DND-41 (cell line): ENCODE measurements around the gene RNF10.
A peak's percentile ranks its signal among the peaks of the same experiment; 100 is the strongest.

Source experiments
- ATAC-seq: fragments of 200-7000 bp; cut with Tn5 transposase; 3 replicates; pipeline ENCODE4 v1.9.1; 2021; ENCODE audit warnings: low read depth; ENCODE audit not compliant: insufficient read depth
- DNase-seq: peaks from one replicate; pipeline ENCODE4 v3.0.0-alpha.2; 2020
- H2AFZ ChIP-seq: 2 replicates; pipeline ENCODE4 v1.6.0; 2012; ENCODE audit warnings: low read depth, low read length
- H3K27ac ChIP-seq: 2 replicates; pipeline ENCODE4 v1.5.1; 2012; ENCODE audit warnings: low read length, inconsistent platforms
- H3K27me3 ChIP-seq: fragments of 200-600 bp; sonication (generic); 2 replicates; pipeline ENCODE4 v1.6.0; 2012; ENCODE audit warnings: low read length, mild to moderate bottlenecking, inconsistent platforms; ENCODE audit not compliant: insufficient read depth, poor library complexity
- H3K36me3 ChIP-seq: 2 replicates; pipeline ENCODE4 v1.5.1; 2012; ENCODE audit warnings: low read length, inconsistent platforms; ENCODE audit not compliant: insufficient read depth
- H3K4me1 ChIP-seq: 2 replicates; pipeline ENCODE4 v1.5.1; 2012; ENCODE audit warnings: mild to moderate bottlenecking, low read length; ENCODE audit not compliant: insufficient read depth
- H3K4me2 ChIP-seq: 2 replicates; pipeline ENCODE4 v1.6.0; 2012; ENCODE audit warnings: mild to moderate bottlenecking, moderate library complexity, low read length, inconsistent platforms; ENCODE audit not compliant: insufficient read depth
- H3K4me3 ChIP-seq, 2 experiments: fragments of 200-600 bp in 1 of 2; shearing (Covaris generic) in 1 of 2; 2 replicates each; pipeline ENCODE4 v1.5.1; 2012 to 2016; ENCODE audit warnings: inconsistent platforms in 2 of 2, low read length in 2 of 2, mild to moderate bottlenecking in 2 of 2, low read depth in 1 of 2, moderate library complexity in 1 of 2
- H3K79me2 ChIP-seq: 2 replicates; pipeline ENCODE4 v1.6.0; 2012; ENCODE audit warnings: low read length, inconsistent platforms; ENCODE audit not compliant: insufficient read depth
- H3K9ac ChIP-seq: 2 replicates; pipeline ENCODE4 v1.6.0; 2012; ENCODE audit warnings: low read depth, mild to moderate bottlenecking, inconsistent platforms, low read length, moderate library complexity
- H3K9me3 ChIP-seq: 2 replicates; pipeline ENCODE4 v1.5.1; 2012; ENCODE audit warnings: low read length, moderate library complexity, mild to moderate bottlenecking, inconsistent platforms; ENCODE audit not compliant: insufficient read depth, severe bottlenecking
- H4K20me1 ChIP-seq: 2 replicates; pipeline ENCODE4 v1.6.0; 2012; ENCODE audit warnings: low read length; ENCODE audit not compliant: insufficient read depth
- EZH2 ChIP-seq: IDR thresholded peaks from 3 replicates; pipeline ENCODE4 v1.6.1; 2012; ENCODE audit warnings: borderline replicate concordance, low read depth, mild to moderate bottlenecking, moderate library complexity, low read length, inconsistent platforms; ENCODE audit not compliant: severe bottlenecking
- TF ChIP-seq, protein P1 (sequence below): IDR thresholded peaks from 2 replicates; pipeline ENCODE4 v1.5.1; 2012; ENCODE audit warnings: borderline replicate concordance, low read length, moderate library complexity, mild to moderate bottlenecking; ENCODE audit not compliant: poor library complexity, severe bottlenecking; ENCODE audit errors: extremely low read depth

Gene RNF10

GRCh38 chr12:120495186-120495730, 38.9 kb upstream of the RNF10 start:
- H3K4me3 ChIP-seq: peak overlapping the region; percentile 89 to 90; a peak in 3 of 4 replicates
- peaks cover 25% of the 10 kb centered on the region for H3K4me1 ChIP-seq
- H3K9me3 ChIP-seq: no peaks in the 10 kb centered on the region
- peak overlapping the region; percentile 89 for H3K4me2 ChIP-seq
- H3K27ac ChIP-seq: peak overlapping the region; percentile 60
- H3K9ac ChIP-seq: peak overlapping the region; percentile 46
- peaks cover 37% of the 10 kb centered on the region for H3K79me2 ChIP-seq
- peak; percentile 2 for ATAC-seq
- no peak for DNase-seq
- H3K27me3 ChIP-seq: no peaks in the 10 kb centered on the region
- H4K20me1 ChIP-seq: peaks cover 25% of the 10 kb centered on the region
- H2AFZ ChIP-seq: peak overlapping the region; percentile 65
- TF ChIP-seq EZH2: no peak
- TF ChIP-seq, protein P1, sequence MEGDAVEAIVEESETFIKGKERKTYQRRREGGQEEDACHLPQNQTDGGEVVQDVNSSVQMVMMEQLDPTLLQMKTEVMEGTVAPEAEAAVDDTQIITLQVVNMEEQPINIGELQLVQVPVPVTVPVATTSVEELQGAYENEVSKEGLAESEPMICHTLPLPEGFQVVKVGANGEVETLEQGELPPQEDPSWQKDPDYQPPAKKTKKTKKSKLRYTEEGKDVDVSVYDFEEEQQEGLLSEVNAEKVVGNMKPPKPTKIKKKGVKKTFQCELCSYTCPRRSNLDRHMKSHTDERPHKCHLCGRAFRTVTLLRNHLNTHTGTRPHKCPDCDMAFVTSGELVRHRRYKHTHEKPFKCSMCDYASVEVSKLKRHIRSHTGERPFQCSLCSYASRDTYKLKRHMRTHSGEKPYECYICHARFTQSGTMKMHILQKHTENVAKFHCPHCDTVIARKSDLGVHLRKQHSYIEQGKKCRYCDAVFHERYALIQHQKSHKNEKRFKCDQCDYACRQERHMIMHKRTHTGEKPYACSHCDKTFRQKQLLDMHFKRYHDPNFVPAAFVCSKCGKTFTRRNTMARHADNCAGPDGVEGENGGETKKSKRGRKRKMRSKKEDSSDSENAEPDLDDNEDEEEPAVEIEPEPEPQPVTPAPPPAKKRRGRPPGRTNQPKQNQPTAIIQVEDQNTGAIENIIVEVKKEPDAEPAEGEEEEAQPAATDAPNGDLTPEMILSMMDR: no peak
- H3K36me3 ChIP-seq: peaks cover 26% of the 10 kb centered on the region

- Histone ChIP-seq H3K79me2 (peaks cover 37% of the 10 kb centered on the region), H3K4me1 (peaks cover 25% of the 10 kb centered on the region), H3K9ac (peak within 1 kb of the TSS; percentile 62), H3K9me3 (no peaks in the 10 kb centered on the region), H2AFZ (peak within 1 kb of the TSS; percentile 67), H3K27me3 (no peaks in the 10 kb centered on the region), H3K27ac (peak within 1 kb of the TSS; percentile 66), H4K20me1 (peaks cover 25% of the 10 kb centered on the region), H3K36me3 (peaks cover 32% of the 10 kb centered on the region), H3K4me2 (peak within 1 kb of the TSS; percentile 89), H3K4me3 (peak within 1 kb of the TSS; percentile 89 to 90)
- ATAC-seq: peak; percentile 93
- no peak for TF ChIP-seq EZH2
- TF ChIP-seq, protein P1: no peak
- DNase-seq: peak; percentile 98
Measured at GRCh38 chr12:120495731-120496412, 38.3 kb upstream of the RNF10 start, which contains the start of gene DYNLL1. DYNLL1 (plus strand) TSS chr12:120496113; CDS start chr12:120496422, 309 bp downstream.

DNA sequence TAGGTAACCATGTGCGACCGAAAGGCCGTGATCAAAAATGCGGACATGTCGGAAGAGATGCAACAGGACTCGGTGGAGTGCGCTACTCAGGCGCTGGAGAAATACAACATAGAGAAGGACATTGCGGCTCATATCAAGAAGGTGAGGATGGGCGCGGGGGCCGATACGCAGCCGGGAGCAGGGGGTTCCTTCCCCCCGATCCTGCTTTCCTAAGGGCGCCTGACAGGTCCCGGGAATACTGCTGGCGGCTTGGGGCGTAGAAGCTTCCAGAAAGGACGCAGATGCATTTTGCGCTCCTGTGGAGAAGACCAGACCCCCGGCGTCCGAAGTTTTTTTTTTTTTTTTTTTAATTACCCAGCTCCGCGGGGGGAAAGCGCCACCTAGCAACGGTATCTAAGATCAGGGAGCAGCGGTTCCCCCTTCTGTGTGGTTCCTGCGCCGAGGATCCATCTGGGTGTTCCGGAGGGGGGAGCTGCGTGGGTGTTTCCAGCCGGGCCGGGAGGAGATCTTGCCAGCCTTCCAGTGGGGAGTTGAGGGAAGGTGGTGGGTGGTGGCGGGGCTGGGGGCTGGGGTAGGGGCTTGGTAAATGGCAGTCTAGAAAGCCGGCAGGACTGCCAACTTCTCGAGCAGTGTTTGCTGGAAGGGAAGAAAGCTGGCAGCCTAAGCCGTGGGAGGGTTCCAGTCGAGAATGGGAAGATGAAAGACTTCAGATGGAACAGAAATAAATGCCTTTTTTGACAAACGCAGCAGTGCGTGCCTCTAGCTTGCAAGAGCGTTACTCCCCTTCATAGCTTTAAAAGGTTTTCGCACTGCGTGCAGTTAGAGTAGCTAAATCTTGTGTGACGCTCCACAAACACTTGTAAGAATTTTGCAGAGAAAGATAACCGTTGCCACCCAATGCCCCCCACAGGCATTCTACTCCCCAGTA, 37.5 kb upstream of the RNF10 start:
- H4K20me1 ChIP-seq: peaks cover 25% of the 10 kb centered on the region
- peaks cover 37% of the 10 kb centered on the region for H3K79me2 ChIP-seq
- TF ChIP-seq, protein P1: peak; percentile 39
- no peak for TF ChIP-seq EZH2
- H3K4me2 ChIP-seq: peak overlapping the region; percentile 89
- no peaks in the 10 kb centered on the region for H3K27me3 ChIP-seq
- peaks cover 35% of the 10 kb centered on the region for H3K36me3 ChIP-seq
- H3K4me1 ChIP-seq: peaks cover 25% of the 10 kb centered on the region
- H3K4me3 ChIP-seq: peak overlapping the region; percentile 89 to 90
- DNase-seq (peak; percentile 66), ATAC-seq (peak; percentile 33)
- peak overlapping the region; percentile 67 for H2AFZ ChIP-seq
- peak overlapping the region; percentile 66 for H3K27ac ChIP-seq
- no peaks in the 10 kb centered on the region for H3K9me3 ChIP-seq
- H3K9ac ChIP-seq: peak overlapping the region; percentile 62
